ENCODE data around the gene ZBTB17. TPM values are rescaled to one million over a fixed set of nuclear protein-coding genes. Genes with fewer than 3 reads are reported as not detected.

Gene ZBTB17
- total and polyA plus RNA-seq, 2 experiments from 2014 or later, result 21.9 to 26.6 TPM

GRCh38 chr1:15947382-15948090 lies 28.4 kb downstream of the ZBTB17 start:
- Mint-ChIP-seq H3K27me3 (ENCODE audit: insufficient read depth, low read depth, poor library complexity) (peaks cover 12% of the 10 kb centered on the region), H3K4me1 (peaks cover 49% of the 10 kb centered on the region), H3K36me3 (ENCODE audit: low read depth) (peaks cover 12% of the 10 kb centered on the region), H3K27ac (peak overlapping the region; percentile 96; the same call in 1 of the 2 replicates), H3K4me3 (no peak overlapping the region), H3K9me3 (no peaks in the 10 kb centered on the region)
- Histone ChIP-seq H3K9me2 (ENCODE audit: insufficient read depth) (no peaks in the 10 kb centered on the region), H3K4me3 (no peak overlapping the region), H3K27ac (ENCODE audit: low read depth) (no peak overlapping the region), H3K4me2 (no peak overlapping the region), H3F3A (replicated peaks; ENCODE audit: low read depth) (no peaks in the 10 kb centered on the region), H2AFZ (no peak overlapping the region), H3K27me3 (ENCODE audit: insufficient read depth) (no peaks in the 10 kb centered on the region), H3K79me2 (replicated peaks; ENCODE audit: insufficient read depth) (peaks cover 8% of the 10 kb centered on the region; the same call in 1 of the 2 replicates), H3K4me1 (ENCODE audit: insufficient read depth) (peaks cover 27% of the 10 kb centered on the region), H4K20me1 (replicated peaks; ENCODE audit: insufficient read depth) (no peaks in the 10 kb centered on the region), H3K36me3 (ENCODE audit: insufficient read depth) (no peaks in the 10 kb centered on the region; the same call in 1 of the 2 replicates)
- no peak for ATAC-seq
- no peak for DNase-seq (ENCODE audit: low spot score)
- TF ChIP-seq STAT1 (IDR thresholded peaks at IDR 0.05; ENCODE audit: unreplicated experiment) (no peak), EZH2phosphoT487 (IDR thresholded peaks at IDR 0.05; ENCODE audit: unreplicated experiment) (no peak), EZH2 (IDR thresholded peaks at IDR 0.05; ENCODE audit: low read depth, unreplicated experiment) (no peak), CREB1 (CRISPR knock-in tag; IDR thresholded peaks at IDR 0.05; ENCODE audit: low read depth) (no peak), CTCF (conservative IDR thresholded peaks at IDR 0.05; ENCODE audit: low read depth in 2 of 2) (no peak), ZNF462 (CRISPR knock-in tag; IDR thresholded peaks at IDR 0.05) (no peak)

All from GM23338 (cell line).